Measurements from ENCODE around the gene COG4.

Gene COG4

GRCh38 chr16:70526403-70526802, 3.0 kb upstream of the COG4 start:
- no peak for DNase-seq

GRCh38 chr16:70524399-70524825, 1.1 kb upstream of the COG4 start:
- peak; percentile 12 for DNase-seq

- DNase-seq = no peak
These were observed 517 bp upstream of the COG4 start, which contains the start of gene SF3B3 for GRCh38 chr16:70523743-70524398. SF3B3 (plus strand) TSS chr16:70523816; CDS start chr16:70526657, 2,841 bp downstream.

- DNase-seq = no peak
These were observed 908 bp downstream of the COG4 start for GRCh38 chr16:70522216-70523075.

- peak; percentile 63 for DNase-seq
These were observed 2.6 kb downstream of the COG4 start for GRCh38 chr16:70520612-70521297.

GRCh38 chr16:70512456-70512855, 10.9 kb downstream of the COG4 start:
- no peak for DNase-seq

GRCh38 chr16:70511833-70512232, 11.5 kb downstream of the COG4 start:
- DNase-seq = no peak

- no peak for DNase-seq
These were observed 13.1 kb downstream of the COG4 start for GRCh38 chr16:70510216-70510615.

GRCh38 chr16:70508752-70509151, 14.6 kb downstream of the COG4 start:
- DNase-seq = no peak

GRCh38 chr16:70496513-70496912, 26.8 kb downstream of the COG4 start:
- DNase-seq = no peak

- no peak for DNase-seq
These were observed 27.8 kb downstream of the COG4 start for GRCh38 chr16:70495425-70496182.

- DNase-seq = no peak
These were observed 28.6 kb downstream of the COG4 start for GRCh38 chr16:70494777-70495176.

GRCh38 chr16:70494202-70494770, 29.1 kb downstream of the COG4 start:
- no peak for DNase-seq

GRCh38 chr16:70493802-70494201, 29.6 kb downstream of the COG4 start:
- DNase-seq = no peak

- no peak for DNase-seq
These were observed 33.1 kb downstream of the COG4 start for GRCh38 chr16:70490261-70490660.

GRCh38 chr16:70484867-70485266, 38.5 kb downstream of the COG4 start:
- DNase-seq = no peak

GRCh38 chr16:70483426-70483825, 39.9 kb downstream of the COG4 start:
- no peak for DNase-seq

GRCh38 chr16:70482624-70483023, 40.7 kb downstream of the COG4 start:
- no peak for DNase-seq

- peak; percentile 23 for DNase-seq
These were observed 41.3 kb downstream of the COG4 start for GRCh38 chr16:70481929-70482536.

GRCh38 chr16:70480127-70481105, 42.9 kb downstream of the COG4 start:
- DNase-seq = no peak

Measured in fibroblast of skin of scalp (primary cell).